ENCODE measurements around the gene TINAGL1. TPM values are rescaled to one million over a fixed set of nuclear protein-coding genes. Genes with fewer than 3 reads are reported as not detected.
A peak's percentile ranks its signal among the peaks of the same experiment; 100 is the strongest.

TINAGL1 gene
- polyA plus RNA-seq, 2 of the 4 experiments (the other 2 are of a cell fraction), result 0.22 to 0.88 TPM

DNA sequence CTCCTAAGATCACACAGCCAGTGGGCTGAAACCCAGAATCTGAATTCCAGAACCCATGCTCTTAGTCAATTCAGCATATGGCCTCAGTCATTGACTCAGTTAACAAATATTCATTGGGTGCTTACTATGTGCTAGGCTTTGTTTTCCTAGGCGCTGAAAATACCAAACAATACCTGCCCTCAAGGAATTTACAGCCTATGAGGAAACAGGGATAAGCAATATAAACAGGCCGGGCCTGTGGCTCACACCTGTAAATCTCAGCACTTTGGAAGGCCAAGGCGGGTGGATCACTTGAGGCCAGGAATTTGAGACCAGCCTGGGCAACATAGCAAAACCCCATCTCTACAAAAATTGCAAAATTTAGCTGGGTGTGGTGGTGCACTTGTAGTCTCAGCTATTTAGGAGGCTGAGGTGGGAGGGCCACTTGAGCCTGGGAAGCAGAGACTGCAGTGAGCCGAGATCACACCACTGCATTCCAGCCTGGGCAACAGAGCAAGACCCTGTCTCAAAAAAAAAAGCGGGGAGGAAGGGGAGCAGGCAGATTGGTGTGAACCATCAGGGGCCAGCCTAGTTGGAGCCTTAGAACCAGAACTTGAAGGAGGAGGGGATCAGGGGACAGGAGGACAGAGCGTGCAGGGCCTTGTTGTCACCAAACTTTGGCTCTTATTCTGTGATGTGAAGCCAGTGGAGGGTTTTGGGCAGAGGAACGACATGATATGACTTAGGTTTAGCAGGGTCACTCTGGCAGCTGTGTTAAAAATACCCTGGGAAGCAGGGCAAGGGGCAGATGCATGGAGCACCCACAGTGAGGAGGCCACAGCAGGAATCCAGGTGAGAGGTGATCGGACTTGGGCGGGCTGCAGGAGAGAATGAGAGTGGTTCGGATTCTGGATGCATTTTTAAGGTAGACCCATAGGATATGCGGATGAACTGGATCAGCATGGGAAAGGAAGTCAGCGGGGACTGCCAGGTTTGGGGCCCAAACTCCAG lies 5.8 kb downstream of the TINAGL1 start:
- Histone ChIP-seq H3K9me3 (no peaks in the 10 kb centered on the region), H3K4me2 (no peak overlapping the region), H3K27ac (0 out of 6 replicates have a peak overlapping the region, but pooled peaks of 1 of the 2 experiments have one; percentile 18), H3K4me1 (peaks cover 28% of the 10 kb centered on the region), H3K4me3 (no peak overlapping the region)
- ATAC-seq, result no peak
- 81% methylated on average over 12 of the region's 12 CpGs for WGBS (ENCODE audit: missing lambda C conversion rate)
- DNase-seq (ENCODE audit: low read depth in 1 of 2, low spot score in 1 of 2), result no peak
- POLR2A ChIA-PET, result no interaction called here
- CTCF ChIA-PET, result interaction anchor here (0.6 to 1.9 kb wide), 3 partner anchors 9 to 475 kb away, joined by 3 to 8 read pairs (median 8); no protein-coding TSS in a partner anchor
- FAIRE-seq, result no peak
- TF ChIP-seq, protein P1, sequence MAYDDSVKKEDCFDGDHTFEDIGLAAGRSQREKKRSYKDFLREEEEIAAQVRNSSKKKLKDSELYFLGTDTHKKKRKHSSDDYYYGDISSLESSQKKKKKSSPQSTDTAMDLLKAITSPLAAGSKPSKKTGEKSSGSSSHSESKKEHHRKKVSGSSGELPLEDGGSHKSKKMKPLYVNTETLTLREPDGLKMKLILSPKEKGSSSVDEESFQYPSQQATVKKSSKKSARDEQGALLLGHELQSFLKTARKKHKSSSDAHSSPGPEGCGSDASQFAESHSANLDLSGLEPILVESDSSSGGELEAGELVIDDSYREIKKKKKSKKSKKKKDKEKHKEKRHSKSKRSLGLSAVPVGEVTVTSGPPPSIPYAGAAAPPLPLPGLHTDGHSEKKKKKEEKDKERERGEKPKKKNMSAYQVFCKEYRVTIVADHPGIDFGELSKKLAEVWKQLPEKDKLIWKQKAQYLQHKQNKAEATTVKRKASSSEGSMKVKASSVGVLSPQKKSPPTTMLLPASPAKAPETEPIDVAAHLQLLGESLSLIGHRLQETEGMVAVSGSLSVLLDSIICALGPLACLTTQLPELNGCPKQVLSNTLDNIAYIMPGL (CRISPR knock-in tag; IDR thresholded peaks at IDR 0.05; ENCODE audit: borderline replicate concordance), result no peak
- TF ChIP-seq NFE2L2 (conservative IDR thresholded peaks at IDR 0.05; ENCODE audit: low read length), result no peak

DNA sequence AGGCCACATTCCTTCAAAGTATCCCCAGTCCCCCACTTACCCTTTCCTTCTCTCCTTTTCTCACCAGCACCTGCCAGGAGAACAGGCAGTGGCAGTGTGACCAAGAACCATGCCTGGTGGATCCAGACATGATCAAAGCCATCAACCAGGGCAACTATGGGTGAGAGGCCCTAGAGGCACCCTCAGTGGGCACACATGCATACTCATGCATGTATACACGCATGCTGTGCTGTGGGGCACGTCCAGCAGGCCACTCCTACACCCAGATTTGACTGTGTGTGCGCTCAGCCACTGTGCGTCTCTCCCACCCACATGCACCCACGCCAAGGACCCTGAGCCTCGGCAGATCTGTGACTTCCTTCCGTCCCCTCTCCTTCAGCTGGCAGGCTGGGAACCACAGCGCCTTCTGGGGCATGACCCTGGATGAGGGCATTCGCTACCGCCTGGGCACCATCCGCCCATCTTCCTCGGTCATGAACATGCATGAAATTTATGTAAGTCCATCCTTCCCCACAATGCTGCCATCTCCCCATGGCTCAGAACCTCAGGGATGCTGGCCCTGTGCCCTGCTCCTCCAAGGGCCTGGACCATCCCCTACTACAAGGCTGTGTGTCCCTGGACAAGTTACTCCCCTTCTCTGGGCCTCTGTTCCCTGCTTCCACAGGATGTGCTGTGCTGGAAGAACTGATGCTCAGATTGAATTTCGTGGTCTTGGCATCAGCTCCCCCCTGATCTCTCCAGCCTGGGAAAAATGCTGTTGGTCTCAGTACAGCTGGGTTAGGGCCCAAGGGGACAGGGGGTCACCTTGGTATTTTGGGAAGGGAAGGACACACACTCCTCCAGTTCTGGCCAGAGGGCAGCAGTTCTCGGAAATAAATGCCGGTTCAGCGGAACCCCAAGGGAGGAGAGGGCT lies 7.0 kb downstream of the TINAGL1 start:
- no peak for ATAC-seq
- Histone ChIP-seq H3K4me2 (no peak overlapping the region), H3K27ac (peak overlapping the region in 1 of 2 experiments; percentile 53; a peak in 2 of 6 replicates), H3K4me3 (no peak overlapping the region), H3K4me1 (peaks cover 26% of the 10 kb centered on the region), H3K9me3 (no peaks in the 10 kb centered on the region)
- 87% methylated on average over 16 of the region's 16 CpGs for WGBS (ENCODE audit: missing lambda C conversion rate)
- TF ChIP-seq, protein P2, sequence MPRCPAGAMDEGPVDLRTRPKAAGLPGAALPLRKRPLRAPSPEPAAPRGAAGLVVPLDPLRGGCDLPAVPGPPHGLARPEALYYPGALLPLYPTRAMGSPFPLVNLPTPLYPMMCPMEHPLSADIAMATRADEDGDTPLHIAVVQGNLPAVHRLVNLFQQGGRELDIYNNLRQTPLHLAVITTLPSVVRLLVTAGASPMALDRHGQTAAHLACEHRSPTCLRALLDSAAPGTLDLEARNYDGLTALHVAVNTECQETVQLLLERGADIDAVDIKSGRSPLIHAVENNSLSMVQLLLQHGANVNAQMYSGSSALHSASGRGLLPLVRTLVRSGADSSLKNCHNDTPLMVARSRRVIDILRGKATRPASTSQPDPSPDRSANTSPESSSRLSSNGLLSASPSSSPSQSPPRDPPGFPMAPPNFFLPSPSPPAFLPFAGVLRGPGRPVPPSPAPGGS (IDR thresholded peaks at IDR 0.05), result no peak
- TF ChIP-seq CHD4 (IDR thresholded peaks at IDR 0.05; ENCODE audit: borderline replicate concordance), result no peak
- TF ChIP-seq NFE2L2 (conservative IDR thresholded peaks at IDR 0.05; ENCODE audit: low read length), result no peak
- TF ChIP-seq CBX2 (IDR thresholded peaks at IDR 0.05; ENCODE audit: borderline replicate concordance, low read depth), result no peak
- TF ChIP-seq NR3C1 (IDR thresholded peaks at IDR 0.05), result no peak
- TF ChIP-seq, protein P1 (CRISPR knock-in tag; IDR thresholded peaks at IDR 0.05; ENCODE audit: borderline replicate concordance), result no peak
- TF ChIP-seq PHF8 (IDR thresholded peaks at IDR 0.05; ENCODE audit: borderline replicate concordance, low read depth), result no peak
- no peak for TF ChIP-seq GATA3 (IDR thresholded peaks at IDR 0.05; ENCODE audit: borderline replicate concordance)
- no peak for TF ChIP-seq TP53 (CRISPR knock-in tag; IDR thresholded peaks at IDR 0.05)
- no peak for TF ChIP-seq ZFP36 (IDR thresholded peaks at IDR 0.05; ENCODE audit: borderline replicate concordance, partially characterized antibody)
- no peak for TF ChIP-seq BHLHE40 (IDR thresholded peaks at IDR 0.05; ENCODE audit: low read depth, low read length)
- no peak for TF ChIP-seq MAFK (IDR thresholded peaks at IDR 0.05; ENCODE audit: partially characterized antibody)
- TF ChIP-seq, protein P3, sequence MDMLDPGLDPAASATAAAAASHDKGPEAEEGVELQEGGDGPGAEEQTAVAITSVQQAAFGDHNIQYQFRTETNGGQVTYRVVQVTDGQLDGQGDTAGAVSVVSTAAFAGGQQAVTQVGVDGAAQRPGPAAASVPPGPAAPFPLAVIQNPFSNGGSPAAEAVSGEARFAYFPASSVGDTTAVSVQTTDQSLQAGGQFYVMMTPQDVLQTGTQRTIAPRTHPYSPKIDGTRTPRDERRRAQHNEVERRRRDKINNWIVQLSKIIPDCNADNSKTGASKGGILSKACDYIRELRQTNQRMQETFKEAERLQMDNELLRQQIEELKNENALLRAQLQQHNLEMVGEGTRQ (IDR thresholded peaks at IDR 0.05), result no peak
- no peak for TF ChIP-seq RFX5 (IDR thresholded peaks at IDR 0.05)
- TF ChIP-seq HOXB13 (CRISPR knock-in tag; IDR thresholded peaks at IDR 0.05; ENCODE audit: low read depth), result no peak
- no peak for TF ChIP-seq KDM1A (IDR thresholded peaks at IDR 0.05; ENCODE audit: low read depth)
- TF ChIP-seq ESRRA (IDR thresholded peaks at IDR 0.05; ENCODE audit: borderline replicate concordance, low read length), result no peak
- TF ChIP-seq, protein P4, sequence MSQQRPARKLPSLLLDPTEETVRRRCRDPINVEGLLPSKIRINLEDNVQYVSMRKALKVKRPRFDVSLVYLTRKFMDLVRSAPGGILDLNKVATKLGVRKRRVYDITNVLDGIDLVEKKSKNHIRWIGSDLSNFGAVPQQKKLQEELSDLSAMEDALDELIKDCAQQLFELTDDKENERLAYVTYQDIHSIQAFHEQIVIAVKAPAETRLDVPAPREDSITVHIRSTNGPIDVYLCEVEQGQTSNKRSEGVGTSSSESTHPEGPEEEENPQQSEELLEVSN (IDR thresholded peaks at IDR 0.05; ENCODE audit: borderline replicate concordance, low read depth), result no peak
- TF ChIP-seq EP300 (IDR thresholded peaks at IDR 0.05), result no peak
- CTCF ChIA-PET, result interaction anchor here (0.9 to 15.8 kb wide), 2 partner anchors 14 to 35 kb away, joined by 3 to 252 read pairs; partner anchors contain the start of gene TINAGL1
- POLR2A ChIA-PET, result no interaction called here
- DNase-seq (ENCODE audit: low read depth in 1 of 2, low spot score in 1 of 2), result no peak
- no peak for FAIRE-seq
